Measurements from ENCODE around the gene PCDH18.
"Not testable (repeated sequence)": the region's sequence is repeated elsewhere in the genome, so short reads cannot be mapped to it uniquely, and the experiment has no call there.

PCDH18 gene

GRCh38 chr4:137531986-137532868, at the start of gene PCDH18:
TSS of gene PCDH18 (minus strand) at chr4:137532494. CDS start at chr4:137532088, 406 bp downstream.
- DNase-seq (ENCODE audit: insufficient read length, low spot score) (peak; percentile 63), FAIRE-seq (peak; percentile 85)

- DNase-seq (ENCODE audit: insufficient read length, low spot score) (no peak), FAIRE-seq (no peak)
Measured at GRCh38 chr4:137576446-137576845, 44.2 kb upstream of the PCDH18 start.

- DNase-seq (ENCODE audit: insufficient read length, low spot score): no peak
- no peak for FAIRE-seq
Measured at GRCh38 chr4:137572647-137573046, 40.4 kb upstream of the PCDH18 start.

GRCh38 chr4:137572163-137572562, 39.9 kb upstream of the PCDH18 start:
- no peak for FAIRE-seq
- no peak for DNase-seq (ENCODE audit: insufficient read length, low spot score)

- FAIRE-seq (no peak), DNase-seq (ENCODE audit: insufficient read length, low spot score) (no peak)
Measured at GRCh38 chr4:137559801-137560200, 27.5 kb upstream of the PCDH18 start.

- no peak for FAIRE-seq
- no peak for DNase-seq (ENCODE audit: insufficient read length, low spot score)
Measured at GRCh38 chr4:137558951-137559350, 26.7 kb upstream of the PCDH18 start.

- no peak for DNase-seq (ENCODE audit: insufficient read length, low spot score)
- FAIRE-seq: no peak
Measured at GRCh38 chr4:137545461-137545861, 13.2 kb upstream of the PCDH18 start.

- DNase-seq (ENCODE audit: insufficient read length, low spot score): no peak
- no peak for FAIRE-seq
Measured at GRCh38 chr4:137543648-137544047, 11.4 kb upstream of the PCDH18 start.

- FAIRE-seq (no peak), DNase-seq (ENCODE audit: insufficient read length, low spot score) (no peak)
Measured at GRCh38 chr4:137543198-137543597, 10.9 kb upstream of the PCDH18 start.

GRCh38 chr4:137541876-137542646, 9.8 kb upstream of the PCDH18 start:
- no peak for DNase-seq (ENCODE audit: insufficient read length, low spot score)
- no peak for FAIRE-seq

- DNase-seq (ENCODE audit: insufficient read length, low spot score): no peak
- no peak for FAIRE-seq
Measured at GRCh38 chr4:137541181-137541580, 8.9 kb upstream of the PCDH18 start.

- no peak for DNase-seq (ENCODE audit: insufficient read length, low spot score)
- FAIRE-seq: no peak
Measured at GRCh38 chr4:137540356-137540755, 8.1 kb upstream of the PCDH18 start.

- no peak for DNase-seq (ENCODE audit: insufficient read length, low spot score)
- FAIRE-seq: no peak
Measured at GRCh38 chr4:137538526-137538925, 6.2 kb upstream of the PCDH18 start.

GRCh38 chr4:137537807-137538206, 5.5 kb upstream of the PCDH18 start:
- not testable (repeated sequence) for FAIRE-seq; DNase-seq (ENCODE audit: insufficient read length, low spot score)

GRCh38 chr4:137536789-137537561, 4.7 kb upstream of the PCDH18 start:
- no peak for FAIRE-seq

GRCh38 chr4:137535718-137536117, 3.4 kb upstream of the PCDH18 start:
- DNase-seq (ENCODE audit: insufficient read length, low spot score) (no peak), FAIRE-seq (no peak)

More at GRCh38 chr4:137536789-137537561, 4.7 kb upstream of the PCDH18 start:
- DNase-seq (ENCODE audit: insufficient read length, low spot score): no peak

- FAIRE-seq: no peak
- DNase-seq (ENCODE audit: insufficient read length, low spot score): no peak
Measured at GRCh38 chr4:137534516-137534915, 2.2 kb upstream of the PCDH18 start.

- FAIRE-seq: no peak
- no peak for DNase-seq (ENCODE audit: insufficient read length, low spot score)
Measured at GRCh38 chr4:137533855-137534254, 1.6 kb upstream of the PCDH18 start.

GRCh38 chr4:137532869-137533236, 559 bp upstream of the PCDH18 start:
- no peak for FAIRE-seq
- no peak for DNase-seq (ENCODE audit: insufficient read length, low spot score)

- DNase-seq (ENCODE audit: insufficient read length, low spot score) (no peak), FAIRE-seq (no peak)
Measured at GRCh38 chr4:137531168-137531985, 917 bp downstream of the PCDH18 start.
